GM19193 (cell line): ENCODE results near the gene ZNF598.

Source experiments
- POLR2A ChIP-seq: IDR thresholded peaks from 4 replicates; pipeline ENCODE4 v1.6.1; 2011; ENCODE audit not compliant: insufficient read depth, insufficient read length; ENCODE audit errors: extremely low read depth

Gene ZNF598

DNA sequence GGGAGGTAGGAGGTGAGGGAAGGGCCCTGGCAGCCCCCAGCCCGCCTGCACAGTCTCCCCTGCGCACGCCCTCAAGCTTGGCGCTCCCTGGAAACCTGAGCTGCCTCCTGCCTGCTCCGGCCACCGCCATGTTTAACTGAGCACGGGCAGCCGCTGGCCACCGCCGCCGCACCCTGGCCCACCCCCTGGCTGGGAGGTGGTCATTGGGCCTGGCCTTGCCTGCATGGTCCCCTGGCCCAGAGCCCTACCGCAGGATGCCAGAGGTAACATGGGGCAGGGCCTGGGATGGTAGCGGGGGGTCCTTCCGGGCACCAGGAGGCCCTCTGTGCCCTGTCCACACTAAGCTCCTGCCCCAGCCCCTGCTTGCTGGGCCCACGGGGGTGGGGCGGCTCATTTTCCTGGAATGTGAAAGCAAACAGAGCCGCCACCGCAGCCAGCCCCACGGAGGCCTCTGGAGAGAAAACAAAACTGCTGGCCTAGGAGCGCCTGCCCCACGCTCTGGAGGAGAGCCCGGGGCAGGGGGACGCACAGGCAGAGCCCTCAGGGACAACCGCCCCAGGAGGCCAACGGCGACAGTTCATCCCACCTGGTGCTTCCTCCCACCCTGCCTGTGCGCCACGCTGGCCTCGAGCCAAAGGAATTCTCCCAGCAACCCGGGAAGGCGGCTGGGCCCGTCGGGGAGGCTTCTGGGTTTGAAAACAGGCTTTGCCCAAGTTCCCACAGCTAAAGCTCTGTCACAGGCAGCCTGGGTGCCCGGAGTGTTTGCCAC, 26.0 kb upstream of the ZNF598 start:
- TF ChIP-seq POLR2A = no peak

DNA sequence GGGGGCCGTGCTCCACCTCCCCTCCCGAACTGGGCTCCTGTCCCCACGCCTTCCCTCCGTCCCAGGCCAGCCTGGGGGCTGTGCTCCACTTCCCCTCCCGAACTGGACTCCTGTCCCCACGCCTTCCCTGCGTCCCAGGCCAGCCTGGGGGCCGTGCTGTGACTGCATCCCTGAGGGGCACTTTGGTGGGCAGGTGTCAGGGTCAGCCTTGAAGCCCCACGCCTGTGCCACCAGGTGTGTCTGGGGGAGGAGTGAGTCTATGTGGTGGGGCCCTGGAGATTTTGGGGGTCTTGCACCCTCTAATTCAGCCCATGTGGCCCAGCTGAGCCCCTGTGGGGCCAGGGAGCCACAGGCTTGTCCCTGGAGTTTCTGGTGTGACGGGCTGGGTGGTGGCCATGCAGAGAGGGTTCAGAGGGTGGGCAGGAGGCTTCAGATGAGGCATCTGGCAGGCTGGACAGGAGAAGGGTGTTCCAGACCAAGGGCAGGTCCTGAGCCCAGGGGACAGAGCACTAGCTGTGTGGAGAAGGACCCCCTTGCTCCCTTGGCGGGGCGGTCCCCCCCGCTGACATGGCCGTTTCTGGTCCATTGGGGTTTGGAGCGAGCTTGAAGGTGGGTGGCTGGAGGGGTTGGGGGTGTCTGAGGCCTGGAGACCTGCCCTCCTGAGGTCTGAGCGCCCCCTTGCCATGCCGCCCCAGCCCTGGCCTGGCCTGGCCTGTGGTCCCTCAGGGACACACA, 25.2 kb upstream of the ZNF598 start:
- TF ChIP-seq POLR2A = no peak

DNA sequence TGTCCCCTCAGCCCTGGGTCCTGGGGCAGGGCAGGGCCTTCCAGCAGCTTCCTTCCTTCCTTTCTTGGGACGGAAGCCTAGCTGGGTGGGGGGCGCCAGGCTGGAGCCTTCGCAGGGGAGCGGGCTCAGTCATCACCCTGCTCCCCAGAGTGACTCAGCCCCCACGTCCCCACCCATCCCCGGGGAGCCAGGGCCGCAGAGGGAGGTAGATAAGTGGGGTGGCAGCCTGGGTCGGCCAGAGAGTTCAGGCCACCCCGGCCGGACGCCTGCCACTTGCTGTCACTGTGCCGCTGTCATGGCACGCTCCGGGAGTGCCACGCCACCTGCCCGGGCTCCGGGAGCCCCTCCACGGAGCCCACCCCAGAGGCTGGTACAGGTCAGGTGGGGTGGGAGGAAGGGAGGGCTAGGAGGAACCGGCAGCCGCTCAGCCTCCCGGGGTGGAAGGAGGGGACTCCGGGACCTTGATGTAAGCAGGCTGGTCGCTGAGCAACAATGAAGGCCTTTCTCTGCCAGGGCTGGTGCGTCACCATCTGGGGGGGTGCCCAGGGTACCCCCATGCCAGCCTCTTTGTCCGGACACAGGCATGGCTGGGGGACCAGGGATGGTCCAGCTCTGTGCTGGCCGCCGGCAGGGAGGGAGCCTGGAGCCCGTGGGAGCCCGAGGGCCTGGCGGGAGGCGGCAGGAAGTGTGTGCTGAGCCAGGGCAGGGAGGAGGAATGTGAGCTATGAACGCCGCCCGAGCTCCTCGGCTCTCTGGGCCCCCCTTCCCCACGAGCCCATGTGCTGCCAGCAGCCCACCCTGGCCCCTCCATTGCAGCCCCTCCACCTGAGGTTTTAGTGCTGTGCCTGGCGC, 23.7 kb upstream of the ZNF598 start:
- TF ChIP-seq POLR2A = no peak

DNA sequence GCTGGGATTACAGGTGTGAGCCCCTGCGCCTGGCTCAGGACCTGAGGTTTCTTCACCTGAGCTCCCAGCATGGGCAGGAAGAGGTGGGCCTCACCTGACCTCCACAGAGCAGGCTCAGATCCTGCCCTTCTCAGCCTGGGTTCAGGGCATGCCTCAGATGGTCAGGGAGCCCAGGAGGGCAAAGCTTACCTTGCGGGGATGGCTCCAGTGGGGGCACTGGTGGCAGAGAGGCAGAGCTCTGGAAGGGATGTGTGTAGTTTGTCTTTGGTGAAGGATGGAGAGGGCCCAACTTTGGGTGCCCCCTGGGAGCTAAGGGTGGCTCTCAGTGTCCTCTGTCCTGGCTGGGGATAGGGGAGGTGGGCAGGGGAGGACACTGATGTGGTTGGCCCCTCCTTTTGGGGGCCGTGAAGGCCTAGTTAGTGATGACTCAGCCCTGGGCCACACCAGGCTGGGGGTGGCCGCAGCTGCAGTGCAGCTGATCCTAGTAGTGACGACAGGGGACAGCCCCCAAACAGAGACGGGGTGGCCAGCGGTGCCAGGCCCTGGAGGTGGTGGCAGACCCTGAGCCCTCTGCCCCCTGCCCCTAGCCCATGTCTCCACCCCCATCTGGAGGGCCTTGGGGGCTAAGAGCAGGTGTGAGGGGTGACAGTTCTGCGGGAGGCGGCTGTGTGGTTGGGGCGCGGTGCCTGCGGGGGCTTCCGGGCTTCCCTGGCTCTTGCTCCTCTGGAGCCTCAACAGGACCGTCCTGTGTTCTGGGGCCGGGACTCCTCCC, 22.9 kb upstream of the ZNF598 start:
- no peak for TF ChIP-seq POLR2A

DNA sequence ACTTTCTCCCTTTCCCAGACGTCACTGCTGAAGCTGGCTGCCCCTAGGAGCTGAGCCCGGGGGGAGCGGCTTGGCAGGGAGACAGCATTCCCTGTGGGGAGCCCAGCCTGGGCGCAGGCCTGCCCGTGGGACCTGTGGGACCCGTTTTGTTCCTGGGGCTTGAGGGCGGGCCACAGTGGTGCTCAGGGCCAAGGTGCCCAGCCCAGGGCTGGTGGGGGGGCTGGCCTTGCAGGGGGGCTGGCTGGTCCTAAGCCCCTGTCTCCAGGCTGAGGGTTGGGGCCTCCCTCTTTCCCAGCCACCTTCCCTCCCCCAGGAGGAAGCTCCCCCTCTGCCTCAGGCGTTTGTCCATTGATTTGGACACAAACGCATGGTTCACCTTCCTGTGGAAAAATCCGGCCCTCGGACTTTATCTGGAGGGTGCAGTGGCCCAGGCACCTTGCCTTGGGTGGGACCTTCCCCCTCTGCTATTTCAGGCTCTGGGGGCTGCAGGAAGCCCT, 21.5 kb upstream of the ZNF598 start:
- TF ChIP-seq POLR2A = no peak

DNA sequence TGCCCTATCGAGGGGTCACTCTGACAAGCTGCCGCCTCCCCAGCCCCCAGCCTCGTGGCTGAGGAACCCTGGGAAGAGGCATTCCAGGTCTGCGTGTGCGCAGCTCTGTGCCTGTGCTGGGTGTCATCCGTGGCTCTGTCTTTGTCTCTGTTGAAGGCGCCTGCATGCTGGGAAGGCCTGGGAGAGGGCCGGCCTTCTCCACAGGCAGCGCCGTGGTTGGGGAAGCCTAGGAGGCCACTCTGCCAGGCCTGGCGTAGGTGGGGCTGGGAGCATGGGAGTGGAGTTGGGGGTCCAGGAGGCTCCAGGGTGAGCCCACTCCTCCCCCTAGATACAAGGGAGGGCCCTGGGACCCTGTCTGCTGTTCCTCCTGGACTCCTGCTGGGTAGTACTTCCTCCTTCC, 20.4 kb upstream of the ZNF598 start:
- TF ChIP-seq POLR2A = no peak

DNA sequence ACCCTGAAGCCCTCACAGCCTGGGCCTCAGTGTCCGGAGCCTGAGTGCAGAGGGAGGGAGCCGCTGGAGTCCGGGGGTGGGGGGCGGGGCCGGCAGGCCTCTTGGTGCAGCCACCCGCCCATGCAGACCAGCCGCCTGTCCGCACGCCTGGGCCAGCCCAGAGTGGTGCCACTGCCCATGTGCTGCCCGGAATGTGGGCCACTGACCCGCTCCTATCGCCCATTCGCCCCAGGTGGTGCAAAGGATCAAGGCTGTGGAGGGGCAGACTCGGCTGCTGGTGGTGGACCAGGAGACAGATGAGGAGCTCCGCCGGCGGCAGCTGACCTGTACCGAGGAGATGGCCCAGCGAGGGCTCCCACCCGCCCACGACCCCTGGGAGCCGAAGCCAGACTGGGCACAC, 19.7 kb upstream of the ZNF598 start:
- no peak for TF ChIP-seq POLR2A

DNA sequence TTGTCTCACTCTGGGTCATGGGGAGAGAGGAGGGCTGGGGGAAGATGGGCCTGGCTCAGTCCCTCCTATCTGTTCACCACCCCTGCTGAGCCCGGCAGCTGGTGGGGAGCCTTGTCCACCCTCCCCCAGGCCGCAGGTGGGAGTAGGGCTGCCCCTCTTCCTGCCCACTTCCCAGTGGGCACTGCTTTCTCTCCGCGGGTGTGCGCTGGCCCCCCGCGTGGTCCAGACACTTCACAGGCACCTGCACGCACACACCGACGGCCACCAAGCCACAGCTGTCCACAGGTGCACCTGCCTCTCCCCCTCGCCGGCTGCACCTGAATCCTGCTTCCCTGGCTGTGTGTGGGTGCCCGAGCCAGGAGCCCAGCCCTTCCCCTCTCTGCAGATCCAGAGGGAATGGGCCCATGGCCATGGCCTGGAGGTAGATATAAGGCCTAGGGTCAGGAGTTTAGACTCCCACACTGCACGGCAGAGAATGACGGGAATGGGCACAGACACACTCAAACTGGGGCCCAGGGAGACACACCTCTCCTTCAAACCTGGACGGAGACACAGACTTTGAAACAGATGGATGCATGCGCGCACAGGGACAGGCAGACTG, 19.1 kb upstream of the ZNF598 start:
- TF ChIP-seq POLR2A = no peak

DNA sequence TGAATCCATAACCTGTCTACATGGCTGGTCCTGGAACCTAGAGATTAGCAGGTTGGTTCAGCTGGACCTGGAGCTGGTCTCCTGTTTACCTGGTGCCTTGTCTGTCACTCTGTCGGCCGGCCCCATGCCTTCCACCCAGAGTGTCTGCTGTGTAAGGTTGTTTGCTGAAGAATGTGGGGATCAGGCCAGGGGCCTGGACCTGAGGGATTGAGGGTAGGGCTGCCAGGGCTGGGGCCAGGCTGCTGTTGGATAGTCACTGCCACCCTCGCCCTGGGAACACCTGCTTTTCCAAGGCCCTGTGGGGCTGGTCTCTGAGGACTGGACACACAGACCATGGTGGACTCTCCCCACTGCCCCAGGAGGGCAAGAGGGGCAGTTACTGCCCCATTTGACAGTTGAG, 18.5 kb upstream of the ZNF598 start:
- TF ChIP-seq POLR2A = no peak

DNA sequence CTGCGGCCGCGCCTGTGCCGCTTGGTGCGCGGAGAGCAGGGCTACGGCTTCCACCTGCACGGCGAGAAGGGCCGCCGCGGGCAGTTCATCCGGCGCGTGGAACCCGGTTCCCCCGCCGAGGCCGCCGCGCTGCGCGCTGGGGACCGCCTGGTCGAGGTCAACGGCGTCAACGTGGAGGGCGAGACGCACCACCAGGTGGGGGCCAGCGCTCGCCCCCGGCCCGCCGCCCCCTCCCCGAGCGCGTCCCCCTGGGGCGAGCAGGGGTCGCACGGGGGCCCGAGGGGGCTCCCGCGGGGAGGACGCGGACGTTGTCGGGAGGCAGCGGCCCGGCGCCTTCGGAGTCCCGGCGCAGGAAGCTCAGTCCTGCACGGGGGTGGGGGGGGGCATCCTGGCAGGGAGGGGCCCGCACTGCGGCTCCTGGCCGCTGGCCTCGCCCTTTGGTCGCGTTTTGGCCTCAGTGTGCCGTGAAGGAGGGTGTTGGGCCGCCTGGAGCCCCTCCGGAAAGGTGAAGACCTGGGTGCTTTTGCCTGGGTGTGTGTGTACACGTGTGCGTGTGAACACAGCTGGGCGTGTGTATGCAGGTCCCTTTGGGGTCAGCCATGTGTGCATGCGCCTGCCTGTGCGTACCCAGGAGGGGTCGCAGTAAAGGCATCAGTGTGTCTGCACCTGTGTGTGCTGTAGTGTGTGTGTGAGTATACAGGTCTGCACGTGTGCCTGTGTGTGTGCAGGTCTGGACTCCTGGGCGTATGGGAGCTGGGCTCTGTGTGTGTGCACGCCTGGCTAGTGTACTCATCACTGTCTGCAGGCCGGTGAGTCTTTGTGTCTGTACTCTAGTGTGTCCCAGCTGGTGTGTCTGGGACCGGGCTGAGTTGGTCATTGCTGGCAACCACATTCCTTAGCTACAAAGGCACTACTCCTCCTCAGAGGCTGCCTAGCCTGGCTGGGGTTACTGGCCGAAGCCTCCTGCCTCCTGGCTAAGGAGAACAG, 17.7 kb upstream of the ZNF598 start:
- no peak for TF ChIP-seq POLR2A

DNA sequence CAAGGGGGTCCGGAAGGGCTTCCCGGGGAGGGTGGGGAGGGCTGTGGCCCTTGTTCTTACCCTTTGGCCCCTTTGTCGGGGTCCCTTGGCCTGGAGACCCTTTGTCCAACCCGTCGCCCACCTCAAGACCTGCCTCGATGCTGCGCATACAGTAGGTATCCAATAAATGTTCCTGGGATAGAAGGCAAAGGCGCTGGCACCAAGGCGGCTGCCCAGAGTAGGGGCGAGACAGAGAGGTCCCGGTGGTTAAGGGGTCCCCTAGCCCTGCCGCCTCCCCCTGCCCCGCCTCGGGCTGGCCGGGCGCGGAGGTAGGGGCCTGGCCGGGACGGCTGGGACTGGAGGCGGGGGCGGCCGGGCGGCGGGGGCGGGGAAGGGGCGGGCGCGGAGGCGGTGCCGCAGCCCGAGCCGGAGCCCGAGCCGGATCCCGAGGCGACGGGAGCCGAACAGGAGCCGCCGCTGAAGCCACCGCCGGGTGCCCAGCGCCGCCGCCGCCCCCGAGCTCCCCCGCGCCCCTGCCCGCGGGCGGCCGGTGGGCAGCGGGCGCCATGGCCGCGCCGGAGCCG, 16.9 kb upstream of the ZNF598 start, which contains the start of gene NHERF2:
NHERF2 (plus strand) TSS at position 442 of the 563 bp plus-strand sequence; CDS start at position 546, 104 bp downstream.
- no peak for TF ChIP-seq POLR2A

DNA sequence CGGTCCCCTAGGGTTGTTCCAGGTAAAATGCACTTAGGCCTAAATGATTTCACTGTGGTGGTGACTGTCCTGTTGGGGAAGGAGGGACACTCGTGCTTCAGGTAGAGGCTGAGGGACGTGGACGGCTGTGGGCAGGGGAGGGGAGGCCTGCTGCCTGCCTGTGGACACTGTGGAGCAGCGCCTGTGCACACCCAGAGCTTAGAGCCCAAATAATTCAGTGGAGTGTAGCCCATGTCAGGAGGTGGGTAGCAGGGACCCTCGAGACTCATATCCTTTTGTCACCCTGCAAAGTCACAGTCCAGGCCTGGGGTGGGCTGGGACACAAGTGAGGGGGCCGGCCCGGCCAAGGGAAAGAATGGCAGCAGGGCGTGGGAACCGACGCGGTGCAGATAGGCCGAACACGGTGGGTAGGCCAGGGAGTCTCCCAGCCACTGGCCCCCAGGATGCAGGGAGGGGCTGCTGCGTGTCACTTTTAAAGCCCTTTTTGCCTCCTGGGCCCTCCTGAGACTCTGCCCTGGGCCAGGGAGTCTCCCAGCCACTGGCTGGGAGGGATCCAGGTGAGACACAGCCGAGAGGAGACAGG, 16.3 kb upstream of the ZNF598 start:
- no peak for TF ChIP-seq POLR2A
